Endothelial cell of umbilical vein (primary cell): ENCODE results near the gene CS. TPM values are rescaled to one million over a fixed set of nuclear protein-coding genes. Genes with fewer than 3 reads are reported as not detected.
"Not testable (repeated sequence)": the region's sequence is repeated elsewhere in the genome, so short reads cannot be mapped to it uniquely, and the experiment has no call there.

Experiments used
- BruUV-seq: library from RNA; stranded (reverse); fragments of 400-500 nt; replicated peaks from 2 replicates; lab custom pipeline; 2021; lab: Mats Ljungman, UMichigan
- CTCF ChIA-PET: fragments of 300-600, 350-600 bp; sonication (Branson Sonifier 250); formaldehyde crosslinking; loops from one replicate; lab custom pipeline; 2021; ENCODE audit warnings: antibody characterized with exemption, inconsistent platforms; lab: Charles Lee
- POLR2A ChIA-PET: fragments of 300-600, 350-600 bp; sonication (Branson Sonifier 250); formaldehyde crosslinking; loops from one replicate; lab custom pipeline; 2021; ENCODE audit warnings: antibody characterized with exemption, inconsistent platforms; lab: Charles Lee
- DNase-seq: peaks from one replicate; pipeline ENCODE4 v3.0.0-alpha.2; 2011; ENCODE audit warnings: low read depth, low spot score
- FAIRE-seq: peaks from 2 replicates; lab custom pipeline; 2011; peaks lifted over from hg19 to GRCh38; lab: Jason Lieb, UNC
- H2AFZ ChIP-seq: 2 replicates; pipeline ENCODE4 v1.6.0; 2012; ENCODE audit warnings: low read depth, low read length, control low read depth, inconsistent platforms
- H3K27ac ChIP-seq: 2 replicates; pipeline ENCODE4 v1.5.1; 2011; ENCODE audit warnings: low read depth, mild to moderate bottlenecking, control low read depth, low read length, moderate library complexity; ENCODE audit not compliant: insufficient read depth
- H3K27me3 ChIP-seq, 2 experiments: 2 replicates each; pipeline versions ENCODE4 v1.6.0 to v1.6.1; 2011; ENCODE audit warnings: low read length in 2 of 2, mixed read lengths in 1 of 2; ENCODE audit not compliant: control insufficient read depth in 2 of 2, insufficient read depth in 2 of 2
- H3K36me3 ChIP-seq, 2 experiments: 2 replicates in 1 of 2; 3 replicates in 1 of 2; pipeline ENCODE4 v1.5.1; 2011; ENCODE audit warnings: low read length in 2 of 2, mild to moderate bottlenecking in 1 of 2, moderate library complexity in 1 of 2; ENCODE audit not compliant: control insufficient read depth in 2 of 2, insufficient read depth in 2 of 2; ENCODE audit errors: extremely low read depth in 1 of 2
- H3K4me1 ChIP-seq: 3 replicates; pipeline ENCODE4 v1.5.1; 2011; ENCODE audit warnings: mild to moderate bottlenecking, low read length; ENCODE audit not compliant: control insufficient read depth, insufficient read depth; ENCODE audit errors: extremely low read depth
- H3K4me2 ChIP-seq: 2 replicates; pipeline ENCODE4 v1.6.1; 2011; ENCODE audit warnings: low read length, control low read depth, mixed read lengths; ENCODE audit not compliant: insufficient read depth
- H3K4me3 ChIP-seq, 3 experiments: fragments of 200-600 bp in 1 of 3; sonication (generic), shearing (Covaris generic) in 1 of 3; replicated peaks in 1 of 3; 2 replicates each; pipeline ENCODE4 v1.5.1; 2011 to 2016; ENCODE audit warnings: control low read depth in 3 of 3, low read length in 3 of 3, mild to moderate bottlenecking in 2 of 3, inconsistent platforms in 1 of 3, low read depth in 1 of 3, moderate library complexity in 1 of 3; ENCODE audit not compliant: insufficient read depth in 1 of 3
- H3K79me2 ChIP-seq: 2 replicates; pipeline ENCODE4 v1.6.0; 2012; ENCODE audit warnings: low read length, inconsistent platforms; ENCODE audit not compliant: control insufficient read depth, insufficient read depth
- H3K9ac ChIP-seq: replicated peaks from 2 replicates; pipeline ENCODE3; 2011; ENCODE audit warnings: low read length, control low read depth; ENCODE audit not compliant: insufficient read depth; ENCODE audit errors: extremely low read depth
- H3K9me1 ChIP-seq: replicated peaks from 3 replicates; pipeline ENCODE4 v1.6.0; 2011; ENCODE audit warnings: mild to moderate bottlenecking, low read length; ENCODE audit not compliant: control insufficient read depth, insufficient read depth; ENCODE audit errors: extremely low read depth
- H3K9me3 ChIP-seq: replicated peaks from 2 replicates; pipeline ENCODE4 v1.5.1; 2012; ENCODE audit warnings: low read length, inconsistent platforms; ENCODE audit not compliant: control insufficient read depth, insufficient read depth
- H4K20me1 ChIP-seq: replicated peaks from 2 replicates; pipeline ENCODE3; 2011; ENCODE audit warnings: mild to moderate bottlenecking, low read length; ENCODE audit not compliant: control insufficient read depth, insufficient read depth; ENCODE audit errors: extremely low read depth
- GATA2 ChIP-seq: IDR thresholded peaks from 2 replicates; pipeline ENCODE4 v1.7.0; 2011; ENCODE audit warnings: low read depth, mild to moderate bottlenecking, moderate library complexity, mixed read lengths, low read length; ENCODE audit not compliant: insufficient read length, insufficient read depth
- dilution Hi-C: fragments of 300-500 bp; cut with MboI; formaldehyde crosslinking; loops from one replicate; pipeline ENCODE4 v1.15.0; 2019; ENCODE audit warnings: low sequenced_read_pairs; ENCODE audit not compliant: extremely low pct_ligation_motif_present
- intact Hi-C: fragments of 100-400 bp; cut with micrococcal nuclease; formaldehyde crosslinking; loops from one replicate; pipeline ENCODE4 v1.10.0; 2022
- polyA plus RNA-seq, 4 experiments: library from polyadenylated mRNA; depleted of rRNA in 3 of 4; stranded (reverse) in 3 of 4; unstranded in 1 of 4; fragments of >200 nt; gene quantifications; 2 replicates each; pipeline versions ENCODE4 v1.2.1 to v1.2.3, GENCODE V29; 2011 to 2012; ENCODE audit warnings: missing spikeins in 1 of 4
- total RNA-seq: library from RNA; stranded (reverse); gene quantifications from 2 replicates; pipeline ENCODE4 v1.2.3, GENCODE V29; 2021

CS gene
- total and polyA plus RNA-seq, 2 donors (not counting 3 experiments of a cell fraction or from before 2014, with no cell fraction given) = 129 to 312 TPM

DNA sequence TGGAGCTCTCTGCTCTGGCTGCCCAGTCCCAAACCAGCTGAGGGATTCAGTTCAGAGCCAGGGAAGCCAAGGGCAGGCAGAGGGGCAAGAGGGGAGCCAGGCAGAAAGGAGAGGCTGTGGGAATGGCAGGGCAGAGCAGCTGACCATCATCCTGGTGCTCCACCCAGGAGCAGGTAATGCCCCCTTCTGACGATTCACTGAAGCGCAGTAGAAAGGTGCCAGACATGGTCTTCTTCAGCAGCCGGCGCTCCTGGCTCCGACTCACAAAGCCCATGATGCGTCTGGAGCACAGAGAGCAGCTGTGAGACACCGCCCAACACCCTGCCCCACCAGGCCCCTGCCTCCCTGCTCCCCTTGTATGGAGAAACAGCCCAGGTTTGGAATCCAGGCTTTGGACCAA is 46.5 kb upstream of the CS start:
- peaks cover 28 to 57% of the 10 kb centered on the region in 2 experiments for H3K36me3 ChIP-seq
- no peaks in the 10 kb centered on the region for H3K27me3 ChIP-seq
- no peak for FAIRE-seq
- no peak overlapping the region for H3K4me2 ChIP-seq
- no peak overlapping the region for H3K4me3 ChIP-seq
- no peak for DNase-seq
- no peaks in the 10 kb centered on the region for H3K9me1 ChIP-seq
- H2AFZ ChIP-seq = no peak overlapping the region
- no peaks in the 10 kb centered on the region for H3K79me2 ChIP-seq
- ChIA-PET CTCF (interaction anchor here (0.7 to 1.0 kb wide), 2 partner anchors 11 to 117 kb away, joined by 3 to 4 read pairs; no protein-coding TSS in a partner anchor), POLR2A (interaction anchor here (0.6 kb wide), 1 partner anchor 99 kb away, joined by 4 read pairs; no protein-coding TSS in a partner anchor)
- H3K9me3 ChIP-seq = no peaks in the 10 kb centered on the region
- no peak for TF ChIP-seq GATA2
- H3K27ac ChIP-seq = no peak overlapping the region
- dilution Hi-C loops = loop anchor here (10.0 kb wide), 1 partner anchor 58 kb away; no protein-coding TSS in a partner anchor
- H3K4me1 ChIP-seq = no peaks in the 10 kb centered on the region
- no peaks in the 10 kb centered on the region for H4K20me1 ChIP-seq
- no TSS peak for BruUV-seq
- intact Hi-C loops = no loop called here
- H3K9ac ChIP-seq = no peak overlapping the region

DNA sequence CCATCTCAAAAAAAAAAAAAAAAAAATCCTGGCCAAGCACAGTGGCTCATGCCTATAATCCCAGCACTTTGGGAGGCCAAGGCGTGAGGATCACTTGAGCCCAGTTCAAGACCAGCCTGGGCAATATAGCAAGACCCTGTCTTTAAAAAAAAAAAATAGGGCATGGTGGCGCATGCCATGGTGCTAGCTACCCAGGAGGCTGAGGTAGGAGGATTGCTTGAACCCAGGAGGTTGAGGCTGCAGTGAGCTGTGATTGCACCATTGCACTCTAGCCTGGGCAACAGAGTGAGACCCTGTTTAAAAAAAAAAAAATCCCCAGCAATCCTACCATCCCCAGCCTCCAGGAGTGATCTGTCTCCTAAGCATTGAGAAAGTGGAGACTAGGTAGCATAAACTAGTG is 42.2 kb upstream of the CS start:
- dilution Hi-C loops = loop anchor here (10.0 kb wide), 1 partner anchor 63 kb away; no protein-coding TSS in a partner anchor
- H3K9ac ChIP-seq, BruUV-seq, DNase-seq, H3K27me3 ChIP-seq, H3K9me1 ChIP-seq, H4K20me1 ChIP-seq, H3K9me3 ChIP-seq, H3K4me1 ChIP-seq, H3K4me2 ChIP-seq, H3K79me2 ChIP-seq, H2AFZ ChIP-seq, FAIRE-seq, H3K4me3 ChIP-seq, intact Hi-C loops, POLR2A ChIA-PET, H3K27ac ChIP-seq: not testable (repeated sequence)
- peaks cover 12 to 33% of the 10 kb centered on the region in 2 experiments for H3K36me3 ChIP-seq
- CTCF ChIA-PET = interaction anchor here (0.9 to 1.7 kb wide), 3 partner anchors 18 to 122 kb away, joined by 3 read pairs; partner anchors contain the start of gene STAT2
